ENCODE data around the gene AGO3.

Gene AGO3

GRCh38 chr1:36084497-36085115 lies 153.7 kb downstream of the AGO3 start:
- DNase-seq: no peak

- no peak for DNase-seq
Observed at GRCh38 chr1:36085126-36085525, 154.2 kb downstream of the AGO3 start.

- no peak for DNase-seq
Observed at GRCh38 chr1:36085686-36086526, 155.0 kb downstream of the AGO3 start.

- DNase-seq: no peak
Observed at GRCh38 chr1:36086529-36087232, 155.8 kb downstream of the AGO3 start.

- peak; percentile 31 for DNase-seq
Observed at GRCh38 chr1:36087233-36088123, 156.6 kb downstream of the AGO3 start.

GRCh38 chr1:36088265-36088576 lies 157.3 kb downstream of the AGO3 start:
- DNase-seq: no peak

- peak; percentile 89 for DNase-seq
Observed at GRCh38 chr1:36088577-36089392, 157.9 kb downstream of the AGO3 start, which contains the start of gene ADPRS. Gene ADPRS, plus strand, starts transcription at chr1:36088892. Its CDS starts 13 bp downstream, at chr1:36088905.

GRCh38 chr1:36089393-36090121 lies 158.7 kb downstream of the AGO3 start:
- no peak for DNase-seq

GRCh38 chr1:36091141-36091540 lies 160.2 kb downstream of the AGO3 start:
- DNase-seq: no peak

GRCh38 chr1:36091698-36092097 lies 160.8 kb downstream of the AGO3 start:
- DNase-seq: no peak

GRCh38 chr1:36092166-36092797 lies 161.4 kb downstream of the AGO3 start:
- no peak for DNase-seq

- DNase-seq: no peak
Observed at GRCh38 chr1:36092798-36093185, 161.9 kb downstream of the AGO3 start.

- no peak for DNase-seq
Observed at GRCh38 chr1:36093226-36093625, 162.3 kb downstream of the AGO3 start.

GRCh38 chr1:36093929-36094328 lies 163.0 kb downstream of the AGO3 start:
- DNase-seq: no peak

GRCh38 chr1:36094621-36095061 lies 163.7 kb downstream of the AGO3 start:
- no peak for DNase-seq

GRCh38 chr1:36095760-36096405 lies 165.0 kb downstream of the AGO3 start:
- DNase-seq: peak; percentile 31

- DNase-seq: peak; percentile 38
Observed at GRCh38 chr1:36096500-36097432, 165.9 kb downstream of the AGO3 start.

GRCh38 chr1:36097693-36098585 lies 167.0 kb downstream of the AGO3 start:
- peak; percentile 21 for DNase-seq
